ENCODE measurements around the gene ZNF248.
"Not testable (repeated sequence)": the region's sequence is repeated elsewhere in the genome, so short reads cannot be mapped to it uniquely, and the experiment has no call there.

Gene ZNF248

DNA sequence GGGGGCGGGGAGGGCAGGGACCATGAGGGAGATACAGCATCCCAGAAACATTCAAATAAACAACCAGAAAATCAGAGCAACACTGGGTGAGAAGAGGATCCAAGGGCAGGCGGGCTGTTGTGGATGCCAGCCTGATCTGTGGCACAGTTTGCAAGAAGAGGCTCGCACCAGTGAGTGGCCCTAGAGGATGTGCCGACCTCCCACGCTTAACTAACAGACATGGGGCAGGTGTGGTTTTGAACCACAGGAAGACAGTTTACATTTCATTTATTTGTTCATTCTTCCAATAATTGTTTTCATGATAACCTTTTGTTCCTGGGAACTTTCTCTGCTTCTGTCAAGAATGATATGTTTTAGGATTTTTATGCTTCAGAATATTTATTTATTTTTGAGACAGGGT, 115.6 kb downstream of the ZNF248 start:
- CTCF ChIA-PET = no interaction called here
- no peak for DNase-seq (ENCODE audit: low spot score)
- no peak for TF ChIP-seq CTCF (conservative IDR thresholded peaks at IDR 0.05; ENCODE audit: low read depth)
- POLR2A ChIA-PET (ENCODE audit: low non-redundant PET) = no interaction called here
- no peak overlapping the region for H3K27ac ChIP-seq

DNA sequence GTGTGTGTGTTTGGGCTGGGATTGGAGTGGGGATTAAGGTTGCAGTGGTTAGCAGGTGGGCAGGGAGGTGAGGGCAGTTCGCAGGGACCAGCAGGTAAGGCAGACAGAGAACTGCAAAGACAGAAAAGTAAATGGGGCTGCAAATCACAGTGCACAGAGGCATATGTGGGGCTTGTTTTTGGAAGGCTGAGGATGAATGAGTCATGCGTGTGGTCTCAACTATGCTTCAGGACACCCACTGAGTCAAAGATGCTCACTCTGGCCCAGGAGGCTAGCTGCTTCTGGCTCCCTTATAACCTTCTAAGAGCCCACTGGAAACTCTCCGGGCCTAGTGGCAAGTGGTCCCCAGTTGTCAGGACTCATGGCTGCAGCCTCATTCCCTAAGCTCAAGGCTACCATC, 118.2 kb downstream of the ZNF248 start:
- H3K27ac ChIP-seq = no peak overlapping the region
- ChIA-PET POLR2A (ENCODE audit: low non-redundant PET) (no interaction called here), CTCF (no interaction called here)
- no peak for DNase-seq (ENCODE audit: low spot score)
- no peak for TF ChIP-seq CTCF (conservative IDR thresholded peaks at IDR 0.05; ENCODE audit: low read depth)

DNA sequence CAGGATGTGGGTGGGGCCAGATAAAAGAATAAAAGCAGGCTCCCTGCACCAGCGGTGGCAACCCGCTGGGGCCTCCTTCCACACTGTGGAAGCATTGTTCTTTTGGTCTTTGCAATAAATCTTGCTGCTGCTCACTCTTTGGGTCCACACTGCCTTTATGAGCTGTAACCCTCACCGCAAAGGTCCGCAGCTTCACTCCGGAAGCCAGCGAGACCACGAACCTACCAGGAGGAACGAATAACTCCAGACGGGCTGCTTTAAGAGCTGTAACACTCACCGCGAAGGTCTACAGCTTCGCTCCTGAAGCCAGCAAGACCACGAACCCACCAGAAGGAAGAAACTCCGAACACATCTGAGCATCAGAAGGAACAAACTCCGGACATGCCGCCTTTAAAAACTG, 119.2 kb downstream of the ZNF248 start:
- H3K27ac ChIP-seq; DNase-seq (ENCODE audit: low spot score); POLR2A ChIA-PET (ENCODE audit: low non-redundant PET); CTCF ChIA-PET: not testable (repeated sequence)

DNA sequence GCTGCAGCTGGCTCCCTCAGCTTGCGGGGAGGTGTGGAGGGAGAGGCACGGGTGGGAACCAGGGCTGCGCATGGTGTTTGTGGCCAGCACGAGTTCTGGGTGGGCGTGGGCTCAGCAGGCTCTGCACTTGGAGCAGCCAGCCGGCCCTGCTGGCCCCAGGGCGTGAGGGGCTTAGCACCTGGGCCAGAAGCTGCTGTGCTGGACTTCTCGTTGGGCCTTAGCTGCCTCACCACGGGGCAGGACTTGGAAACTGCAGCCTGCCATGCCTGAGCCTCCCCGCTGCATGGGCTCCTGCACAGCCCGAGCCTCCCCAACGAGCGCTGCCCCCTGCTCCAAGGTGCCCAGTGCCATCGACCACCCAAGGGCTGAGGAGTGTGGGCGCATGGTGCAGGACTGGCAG, 120.1 kb downstream of the ZNF248 start:
- ChIA-PET CTCF (no interaction called here), POLR2A (ENCODE audit: low non-redundant PET) (no interaction called here)
- TF ChIP-seq CTCF (conservative IDR thresholded peaks at IDR 0.05; ENCODE audit: low read depth) = no peak
- no peak overlapping the region for H3K27ac ChIP-seq
- DNase-seq (ENCODE audit: low spot score) = no peak

GRCh38 chr10:37736120-37736519, 121.3 kb downstream of the ZNF248 start:
- POLR2A ChIA-PET (ENCODE audit: low non-redundant PET) = no interaction called here
- TF ChIP-seq CTCF (conservative IDR thresholded peaks at IDR 0.05; ENCODE audit: low read depth) = no peak
- no peak for DNase-seq (ENCODE audit: low spot score)
- CTCF ChIA-PET = no interaction called here
- H3K27ac ChIP-seq = no peak overlapping the region

GRCh38 chr10:37734971-37735370, 122.4 kb downstream of the ZNF248 start:
- ChIA-PET POLR2A (ENCODE audit: low non-redundant PET) (no interaction called here), CTCF (interaction anchor here (0.6 kb wide), 2 partner anchors 114 to 252 kb away, joined by 4 to 6 read pairs; no protein-coding TSS in a partner anchor)
- DNase-seq (ENCODE audit: low spot score) = peak; percentile 9
- no peak for TF ChIP-seq CTCF (conservative IDR thresholded peaks at IDR 0.05; ENCODE audit: low read depth)
- no peak overlapping the region for H3K27ac ChIP-seq

Data from RWPE1 (cell line).